Heart left ventricle (tissue), 13 donors: ENCODE measurements around the gene THOC6.

Source experiments
- POLR2A ChIP-seq, 2 donors: fragments of 450-650 bp; IDR thresholded peaks; one replicate each; pipeline ENCODE4 v1.6.1; 2017; ENCODE audit warnings: antibody characterized with exemption in 2 of 2, mild to moderate bottlenecking in 2 of 2, moderate library complexity in 2 of 2
- TF ChIP-seq, protein P1 (sequence below), 12 donors: fragments of 200-600 bp; sonication (generic) in 4 of 12; IDR thresholded peaks; one replicate each; pipeline versions ENCODE4 v1.5.0 to v1.8.0; 2018 to 2022; ENCODE audit warnings: antibody characterized with exemption in 12 of 12, mild to moderate bottlenecking in 5 of 12
- donor health status: ischemic (EF 13 %, LVEDD 7.1; RV severe dilation, severe dysfunction).
- donor health status: DM: no; HTN: yes; CAD: no.
- donor health status: DM: no; HTN: no; CAD: no.
- donor health status: ischemic (EF 25% LVEDD 6.9; RV normal size, moderate dysfunction).
- donor health status: ischemic (EF 25% LVEDD 5.7; RV mildly dilated, moderate dysfunction).
- donor health status: ischemic (EF 35%, LVEDD 5.7; RV mildly dilated, moderate dysfunction).
- donor health status: nonischemic (EF 11% LVEDD 7.7; RV severe dilation, severe dysfunction).
- donor health status: DM: yes; HTN: yes; CAD: no.
- donor health status: PGD.
- donor health status: ischemic (EF 29% LVEDD 5.4; RV normal size, mild dysfunction).
- donor health status: nonischemic (EF 23%, LVEDD 6.1; RV moderate dilation, normal function).

DNA sequence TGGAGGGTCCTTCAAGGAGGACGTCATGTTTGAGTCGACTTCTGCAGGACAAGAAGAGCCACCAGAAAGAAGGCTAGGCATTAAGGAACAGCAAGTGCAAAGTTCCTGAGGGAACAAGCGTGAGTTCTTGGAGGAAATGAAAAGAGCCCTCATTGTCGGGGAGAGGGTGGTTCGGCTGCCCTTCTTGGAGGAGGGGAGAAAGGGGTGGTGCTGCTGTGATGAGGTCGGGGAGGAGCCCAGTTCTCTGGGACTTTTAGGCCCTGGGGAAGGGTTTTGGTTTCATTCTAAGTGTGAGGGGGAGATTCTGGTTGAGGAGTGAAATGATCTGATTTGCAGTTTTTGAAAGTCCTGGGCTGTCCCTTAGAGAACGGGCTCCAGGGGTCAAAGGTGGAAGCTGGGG lies 8.8 kb downstream of the THOC6 start:
- TF ChIP-seq POLR2A (IDR thresholded peaks at IDR 0.05) = no peak
- TF ChIP-seq, protein P1, sequence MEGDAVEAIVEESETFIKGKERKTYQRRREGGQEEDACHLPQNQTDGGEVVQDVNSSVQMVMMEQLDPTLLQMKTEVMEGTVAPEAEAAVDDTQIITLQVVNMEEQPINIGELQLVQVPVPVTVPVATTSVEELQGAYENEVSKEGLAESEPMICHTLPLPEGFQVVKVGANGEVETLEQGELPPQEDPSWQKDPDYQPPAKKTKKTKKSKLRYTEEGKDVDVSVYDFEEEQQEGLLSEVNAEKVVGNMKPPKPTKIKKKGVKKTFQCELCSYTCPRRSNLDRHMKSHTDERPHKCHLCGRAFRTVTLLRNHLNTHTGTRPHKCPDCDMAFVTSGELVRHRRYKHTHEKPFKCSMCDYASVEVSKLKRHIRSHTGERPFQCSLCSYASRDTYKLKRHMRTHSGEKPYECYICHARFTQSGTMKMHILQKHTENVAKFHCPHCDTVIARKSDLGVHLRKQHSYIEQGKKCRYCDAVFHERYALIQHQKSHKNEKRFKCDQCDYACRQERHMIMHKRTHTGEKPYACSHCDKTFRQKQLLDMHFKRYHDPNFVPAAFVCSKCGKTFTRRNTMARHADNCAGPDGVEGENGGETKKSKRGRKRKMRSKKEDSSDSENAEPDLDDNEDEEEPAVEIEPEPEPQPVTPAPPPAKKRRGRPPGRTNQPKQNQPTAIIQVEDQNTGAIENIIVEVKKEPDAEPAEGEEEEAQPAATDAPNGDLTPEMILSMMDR (IDR thresholded peaks at IDR 0.05) = no peak
